DMS 273 treated with DMSO at 0.1 percent for 48 hours (cell line): Measurements from ENCODE around the gene FRMD1.

ENCODE experiments used
- DNase-seq: peaks from one replicate; lab custom pipeline; 2025; lab: John Stamatoyannopoulos, UW

Gene FRMD1

GRCh38 chr6:168111911-168112310, 32.9 kb upstream of the FRMD1 start:
- no peak for DNase-seq

DNA sequence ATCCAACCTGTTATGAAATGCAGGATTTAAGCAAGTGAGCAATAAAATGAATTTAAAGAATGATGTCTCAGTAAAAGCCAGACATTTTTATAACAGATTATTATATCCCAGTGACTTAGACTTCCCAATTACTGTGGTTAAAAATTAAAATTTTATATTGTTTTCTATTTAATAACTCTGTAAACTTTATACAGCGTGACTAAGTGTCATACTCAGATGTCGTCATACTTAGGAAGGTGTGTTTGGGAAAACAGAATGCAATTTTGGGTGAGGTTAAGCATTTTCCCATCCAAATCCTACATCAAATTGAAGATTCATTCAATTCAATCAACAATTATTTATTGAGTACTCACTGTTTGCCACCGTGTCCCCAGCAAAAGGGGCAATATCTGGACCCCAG, 31.4 kb upstream of the FRMD1 start:
- no peak for DNase-seq

DNA sequence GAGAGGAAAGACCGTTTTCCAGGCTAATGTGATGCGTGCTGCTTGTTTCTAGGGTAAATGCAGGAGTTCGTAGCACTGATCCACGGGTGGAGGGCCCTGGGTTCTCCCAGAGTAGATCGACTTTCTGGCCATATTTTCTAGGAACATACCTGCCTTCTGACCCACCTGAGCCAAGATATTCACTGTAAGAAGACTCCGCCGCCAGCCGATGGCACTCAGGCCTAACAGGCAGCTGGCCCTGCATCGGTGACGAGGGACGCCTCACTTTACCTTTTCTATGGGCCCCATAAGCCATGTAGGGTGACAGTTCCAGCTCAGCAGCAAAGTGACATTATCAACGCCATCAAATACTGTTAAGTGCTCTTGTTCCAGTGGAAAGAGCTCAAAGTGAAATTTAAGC, 30.2 kb upstream of the FRMD1 start:
- no peak for DNase-seq

- no peak for DNase-seq
Observed at GRCh38 chr6:168107191-168107983, 28.4 kb upstream of the FRMD1 start.

- DNase-seq: no peak
Observed at GRCh38 chr6:168106633-168107005, 27.6 kb upstream of the FRMD1 start.

DNA sequence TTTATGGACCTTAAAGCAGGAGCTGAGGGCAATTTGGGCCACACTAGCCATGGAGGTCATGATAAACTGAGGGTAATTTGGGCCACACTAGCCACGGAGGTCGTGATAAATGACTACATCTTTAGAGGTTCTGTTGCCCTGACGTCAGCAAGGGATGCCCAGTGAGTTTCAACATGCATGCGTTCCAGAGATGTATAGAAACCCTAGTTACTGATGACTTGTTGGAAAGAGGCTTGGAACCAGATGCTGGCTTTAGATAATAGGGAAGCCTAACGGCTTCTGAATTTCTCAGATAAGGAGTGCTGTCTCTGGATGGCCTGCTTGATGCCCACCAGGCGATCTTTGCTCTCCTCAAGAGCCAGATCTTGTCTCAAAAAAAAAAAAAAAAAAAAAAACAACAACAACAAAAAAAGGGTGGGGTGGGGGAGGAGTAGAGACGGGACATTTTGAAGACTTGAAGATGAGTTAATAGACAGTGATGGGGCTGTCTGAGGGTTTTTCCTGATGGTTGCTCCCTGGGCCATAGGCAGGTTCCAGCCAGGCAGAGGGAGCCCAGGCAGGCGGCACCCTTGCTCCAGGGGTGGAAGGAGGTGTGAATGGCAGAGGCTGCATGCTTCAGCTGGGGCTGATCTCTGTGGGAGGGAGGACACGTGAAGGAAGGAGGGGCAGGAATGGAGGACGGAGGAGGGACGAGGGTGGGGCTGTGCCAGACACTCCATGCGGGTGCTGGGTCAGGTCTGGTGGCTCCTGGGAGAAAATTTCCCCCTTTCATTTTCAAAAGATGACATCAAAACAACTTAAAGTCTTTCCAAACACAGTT, 27.0 kb upstream of the FRMD1 start:
- DNase-seq: no peak

DNA sequence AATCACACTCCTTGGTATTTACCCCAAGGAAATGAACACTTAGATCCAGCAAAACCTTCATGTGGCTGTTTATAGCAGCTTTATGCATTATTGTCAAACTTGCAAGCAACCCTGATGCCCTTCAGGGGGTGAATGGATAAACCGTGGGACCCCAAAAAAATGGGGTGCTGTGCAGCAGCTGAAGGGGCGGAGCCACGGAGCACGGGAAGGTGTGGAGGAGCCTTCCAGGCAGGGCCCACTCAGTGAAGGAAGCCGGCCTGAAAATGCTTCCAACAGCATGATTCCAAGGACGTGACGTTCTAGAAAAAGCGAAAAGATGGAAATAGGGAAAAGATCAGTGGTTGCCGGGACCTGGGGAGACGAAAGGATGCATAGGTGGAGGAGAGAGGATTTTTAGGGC, 25.6 kb upstream of the FRMD1 start:
- DNase-seq: no peak

GRCh38 chr6:168103050-168103830, 24.2 kb upstream of the FRMD1 start:
- DNase-seq: no peak

- no peak for DNase-seq
Observed at GRCh38 chr6:168102315-168102985, 23.4 kb upstream of the FRMD1 start.

GRCh38 chr6:168101590-168102314, 22.7 kb upstream of the FRMD1 start:
- DNase-seq: no peak

DNA sequence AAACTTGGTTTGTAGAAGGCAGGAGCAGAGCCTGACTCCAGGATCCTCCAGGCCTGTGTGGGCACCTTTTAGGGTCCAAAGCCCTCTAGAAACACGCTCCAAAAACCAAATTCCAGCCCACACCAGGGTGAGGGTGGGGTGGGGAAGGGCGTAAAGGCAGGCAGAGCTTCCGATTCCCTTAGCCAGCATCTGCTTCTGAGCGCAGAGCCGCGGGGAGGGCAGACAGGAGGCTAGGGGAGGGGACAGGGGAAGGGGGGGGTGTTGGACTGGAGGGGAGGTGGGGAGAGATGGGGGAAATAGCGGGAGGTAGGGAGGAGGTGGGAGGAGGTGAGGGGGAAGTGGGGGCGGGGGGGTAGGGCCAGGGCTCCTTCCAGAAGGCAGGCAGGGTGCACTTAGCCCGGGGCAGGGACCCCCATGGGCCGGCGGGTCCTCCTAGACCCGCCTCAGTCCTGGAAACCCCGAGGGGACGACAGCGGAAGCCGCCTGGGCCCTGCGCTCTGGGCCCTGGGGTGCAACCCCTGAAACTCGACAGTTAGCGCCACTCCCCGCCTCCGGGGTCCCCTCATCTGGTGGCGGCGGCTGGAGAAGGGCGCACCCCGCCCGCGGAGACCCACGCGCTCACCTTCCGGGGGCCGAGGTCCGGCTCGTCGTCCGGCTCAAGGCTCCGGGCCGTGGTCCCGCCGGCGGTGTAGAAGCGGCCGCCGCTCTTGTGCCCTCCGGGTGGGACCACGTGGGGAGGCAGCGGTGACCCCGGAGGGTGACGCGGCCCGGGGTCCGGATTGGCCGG, 22.0 kb upstream of the FRMD1 start:
- no peak for DNase-seq

- DNase-seq: no peak
Observed at GRCh38 chr6:168100011-168100802, 21.2 kb upstream of the FRMD1 start.

GRCh38 chr6:168099201-168100010, 20.4 kb upstream of the FRMD1 start:
- DNase-seq: no peak

DNA sequence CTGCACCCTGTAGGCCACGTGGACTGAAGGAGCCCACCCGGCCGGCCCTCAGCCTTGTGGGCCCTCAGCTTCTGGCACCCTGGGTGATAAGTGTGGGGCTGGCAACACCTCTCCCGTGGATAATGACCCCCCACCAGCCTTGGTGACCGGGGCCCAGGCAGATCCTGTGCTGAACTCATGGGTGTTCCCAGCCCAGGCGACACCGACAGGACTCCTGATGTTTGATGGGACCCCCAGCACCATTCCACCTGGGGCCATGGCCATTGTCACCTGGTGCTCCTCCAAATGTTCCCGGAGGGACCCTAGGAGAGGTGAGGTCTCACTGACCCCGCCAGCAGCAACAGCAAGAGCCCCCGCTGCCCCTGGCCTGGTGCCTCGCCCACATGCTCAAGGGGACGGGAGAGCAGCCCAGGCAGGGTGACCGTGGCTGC, 19.4 kb upstream of the FRMD1 start:
- DNase-seq: no peak

DNA sequence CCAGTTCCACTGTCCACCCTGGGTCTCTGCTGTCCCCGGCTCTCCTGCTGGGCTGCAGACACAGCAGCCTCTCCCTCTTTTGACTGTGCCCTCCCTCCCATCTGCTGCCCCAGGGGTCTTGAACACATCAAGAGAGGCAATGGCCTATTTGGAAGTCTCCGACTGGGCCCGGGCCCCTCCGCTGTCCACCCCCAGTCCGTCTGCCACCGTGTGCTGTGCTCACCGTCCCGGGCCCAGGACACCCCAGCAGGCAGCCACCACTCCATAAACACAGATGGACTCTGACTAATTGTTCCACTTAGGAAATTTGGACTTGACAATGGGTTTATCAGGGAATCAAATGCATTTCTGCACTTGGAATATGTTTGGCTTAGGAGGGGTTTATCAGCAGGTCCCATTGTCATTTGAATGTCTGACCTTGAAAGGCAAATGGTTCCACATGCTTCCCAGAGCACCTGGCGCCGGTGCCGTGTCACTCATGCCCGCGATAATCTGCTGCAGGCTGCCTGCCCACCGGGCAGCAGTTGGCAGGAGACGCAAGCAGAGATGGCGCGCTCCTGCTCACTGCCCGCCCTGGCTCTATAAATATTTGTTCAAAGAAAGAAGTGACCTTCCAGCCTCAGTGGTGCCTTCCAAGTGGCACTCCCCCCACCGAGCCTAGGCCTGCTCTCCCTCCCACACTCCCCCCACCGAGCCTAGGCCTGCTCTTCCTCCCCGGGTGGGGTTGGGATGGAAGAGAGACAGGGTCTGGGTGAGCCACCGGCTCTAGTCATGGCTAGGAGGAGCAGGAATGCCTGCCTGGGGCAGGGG, 18.8 kb upstream of the FRMD1 start:
- DNase-seq: no peak

GRCh38 chr6:168097221-168097620, 18.2 kb upstream of the FRMD1 start:
- DNase-seq: no peak

- no peak for DNase-seq
Observed at GRCh38 chr6:168096271-168096764, 17.3 kb upstream of the FRMD1 start.
